ENCODE results near the gene SLC4A4.

- no peak for TF ChIP-seq CTCF (IDR thresholded peaks at IDR 0.05)
- TF ChIP-seq EP300 (IDR thresholded peaks at IDR 0.05), result no peak
Observed at GRCh38 chr4:71586087-71586763, 247.4 kb downstream of the SLC4A4 start.
